ENCODE data around the gene PDE3B.

PDE3B gene

GRCh38 chr11:14884667-14885273, 241.2 kb downstream of the PDE3B start:
- DNase-seq (ENCODE audit: low read depth), result no peak

DNA sequence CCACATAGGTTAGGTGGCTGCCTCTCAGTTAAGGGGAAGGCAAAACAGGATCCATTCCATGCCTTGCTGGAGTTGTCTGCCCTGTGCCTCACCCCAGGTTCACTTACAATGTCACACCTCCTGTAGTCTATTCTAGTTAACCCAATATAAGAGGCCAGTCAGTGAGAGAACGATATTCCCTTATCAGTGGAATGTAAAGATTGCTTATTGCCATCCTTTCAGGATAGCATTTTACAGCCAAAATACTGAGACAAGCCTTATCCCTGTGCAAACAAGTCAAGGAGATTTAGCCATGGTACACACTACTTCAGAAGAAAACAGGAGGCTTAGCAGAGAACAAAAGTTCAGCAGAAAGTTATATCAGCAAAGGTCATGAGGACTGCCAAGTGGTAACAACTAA, 242.9 kb downstream of the PDE3B start:
- DNase-seq (ENCODE audit: low read depth), result no peak

DNA sequence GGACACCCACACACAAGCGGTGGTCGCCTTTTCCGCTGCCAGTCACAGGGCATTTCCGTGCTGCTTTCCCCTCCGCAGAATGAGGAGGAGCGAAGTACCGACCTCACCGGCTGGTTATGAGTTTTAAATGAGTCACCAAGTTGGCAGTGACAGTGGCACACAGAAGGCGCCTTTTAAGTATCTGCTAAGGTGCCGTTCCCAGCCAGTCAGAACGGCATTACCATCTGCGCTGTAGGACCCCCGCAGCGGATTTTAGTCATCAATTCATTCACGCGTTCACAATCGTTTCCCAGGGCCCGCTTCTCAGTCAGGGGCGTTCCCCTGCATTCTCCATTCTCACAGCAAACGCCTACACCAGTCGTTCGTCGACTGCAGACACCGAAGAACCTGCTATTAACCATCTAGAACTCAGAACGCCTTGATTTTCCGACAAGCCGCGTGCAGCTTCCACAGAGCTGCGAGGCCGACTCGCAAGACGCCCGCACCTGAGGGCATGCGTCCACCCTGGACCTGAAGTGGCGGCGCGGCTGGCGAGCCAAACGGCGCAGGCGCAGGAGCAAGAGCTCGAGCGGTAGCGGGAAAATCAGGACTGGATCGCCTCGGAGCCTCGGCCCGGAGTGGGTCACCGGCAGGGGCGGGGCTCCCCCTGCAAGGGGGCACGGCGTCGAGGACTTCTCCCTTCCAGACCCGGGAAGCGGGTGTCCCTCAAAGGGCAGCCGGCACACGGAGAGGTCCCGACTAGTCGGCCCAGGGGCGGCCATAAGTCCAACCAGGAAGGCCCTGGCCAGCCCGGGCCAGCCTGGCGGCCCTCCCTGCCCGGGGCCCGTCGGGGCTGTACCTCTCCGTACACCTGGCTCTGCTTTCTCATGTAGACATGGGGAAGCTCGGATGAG, 247.8 kb downstream of the PDE3B start:
- peak; percentile 77 for DNase-seq (ENCODE audit: low read depth)

DNA sequence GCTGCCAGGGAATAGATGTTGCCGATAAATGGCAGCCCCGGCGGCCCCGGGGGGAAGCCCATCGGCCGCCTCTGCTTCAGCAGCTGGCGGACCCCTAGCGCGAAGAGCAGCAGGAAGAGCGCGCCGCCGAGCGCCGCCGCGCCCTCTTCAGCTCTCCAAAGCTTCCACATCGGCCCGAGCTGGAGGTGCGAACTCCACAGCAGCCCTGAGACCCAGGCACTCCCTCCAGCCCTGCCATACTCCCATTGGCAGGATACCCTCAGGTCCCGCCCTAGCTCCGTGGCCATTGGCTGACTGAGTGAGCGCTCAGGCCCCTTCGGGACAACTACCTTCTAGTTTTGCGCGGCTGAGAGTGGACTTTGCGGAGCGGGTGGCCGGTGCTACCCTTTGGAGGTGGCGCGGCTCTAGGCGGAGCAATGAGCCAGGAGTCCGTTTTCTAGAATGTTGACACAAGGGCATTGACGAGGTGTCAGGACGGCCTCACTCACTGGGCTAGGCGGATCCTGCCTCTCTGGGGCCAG, 248.5 kb downstream of the PDE3B start, which contains the start of gene CYP2R1:
TSS of gene CYP2R1 (minus strand) at position 196 of the 521 bp plus-strand sequence. CDS start at position 170, 26 bp downstream.
- peak; percentile 83 for DNase-seq (ENCODE audit: low read depth)

DNA sequence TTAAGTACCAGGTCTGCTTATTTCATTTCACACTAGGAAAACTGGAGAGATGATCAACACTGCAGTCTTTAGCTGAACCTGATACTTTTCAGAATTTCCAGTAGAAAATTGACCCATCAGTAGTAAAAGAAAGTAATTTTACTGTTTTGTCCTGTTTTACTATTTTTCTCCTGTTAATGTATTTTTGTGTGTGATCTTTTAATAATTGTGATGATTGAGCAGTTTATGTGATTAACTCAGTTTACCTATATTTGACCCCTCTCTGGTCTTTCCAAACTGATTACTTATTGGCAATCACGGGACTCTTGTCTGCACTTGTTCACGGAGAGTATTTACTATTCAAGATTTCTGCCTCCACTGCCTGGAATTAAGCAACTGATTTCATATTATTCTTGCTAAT, 249.0 kb downstream of the PDE3B start:
- DNase-seq (ENCODE audit: low read depth), result no peak

DNA sequence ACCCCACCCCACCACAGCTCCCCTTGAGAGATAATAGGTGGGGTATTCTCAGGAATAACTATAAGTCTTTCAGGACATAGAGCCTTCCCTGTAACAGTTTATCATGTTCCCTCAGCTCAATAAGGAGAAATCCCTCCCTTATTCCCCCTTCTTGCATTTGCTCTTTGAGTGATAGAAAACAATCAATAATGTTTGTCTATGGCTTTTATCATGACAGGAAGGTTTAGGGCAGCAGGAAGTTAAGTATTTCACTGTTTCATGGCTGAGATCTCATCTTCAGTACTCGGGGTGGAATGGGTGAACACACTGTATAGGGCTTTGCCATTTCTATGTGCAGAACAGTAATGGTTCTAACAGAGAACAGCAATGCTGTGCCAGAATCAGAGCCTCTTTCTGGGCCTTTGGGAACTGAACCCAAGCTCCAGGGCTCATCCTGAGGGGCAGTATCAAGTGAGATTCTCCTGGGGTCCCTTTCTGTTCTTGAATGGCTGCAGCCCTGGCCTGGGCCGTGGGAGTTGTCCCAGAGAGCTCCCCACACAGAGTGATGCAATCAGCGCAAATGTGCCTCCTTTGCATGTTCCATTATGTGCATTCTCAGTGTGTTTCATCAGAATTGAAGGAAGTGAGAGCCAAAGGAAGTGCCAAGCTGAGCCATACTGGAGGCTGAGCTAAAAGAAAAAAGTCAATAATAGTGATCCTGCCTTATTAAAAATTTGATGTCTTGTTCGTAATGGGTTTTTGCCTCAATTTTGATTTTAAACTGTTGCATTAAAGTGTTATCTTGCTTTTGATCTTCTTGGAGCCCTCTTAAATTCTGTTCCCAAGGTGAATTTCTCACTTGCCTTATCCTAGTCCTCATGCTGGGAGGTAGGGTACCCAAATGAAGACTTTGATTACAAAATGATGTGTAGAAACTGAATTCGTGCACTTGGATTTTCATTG, 251.3 kb downstream of the PDE3B start:
- DNase-seq (ENCODE audit: low read depth), result no peak

DNA sequence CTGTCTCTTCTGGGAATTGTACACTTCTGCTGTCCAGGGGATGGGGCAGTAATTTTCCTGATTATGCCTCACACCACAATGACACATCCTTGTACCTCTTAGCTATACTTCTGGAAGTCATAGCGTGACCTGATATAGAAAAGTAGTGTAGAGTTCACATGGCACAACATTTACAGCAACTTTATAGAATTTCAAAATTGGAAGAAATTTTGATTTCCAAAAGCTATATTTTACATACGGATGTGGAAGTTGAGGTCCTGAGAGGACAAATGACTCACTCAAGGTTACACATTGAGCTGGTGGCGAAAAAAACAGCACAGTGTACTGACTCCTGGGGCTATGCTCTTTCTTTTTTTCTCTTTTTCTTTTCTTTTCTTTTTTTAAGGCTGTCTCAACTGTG, 254.8 kb downstream of the PDE3B start:
- DNase-seq (ENCODE audit: low read depth), result no peak

- DNase-seq (ENCODE audit: low read depth), result no peak
Measured at GRCh38 chr11:14898906-14899305, 255.3 kb downstream of the PDE3B start.

GRCh38 chr11:14902650-14903350, 259.2 kb downstream of the PDE3B start:
- no peak for DNase-seq (ENCODE audit: low read depth)

DNA sequence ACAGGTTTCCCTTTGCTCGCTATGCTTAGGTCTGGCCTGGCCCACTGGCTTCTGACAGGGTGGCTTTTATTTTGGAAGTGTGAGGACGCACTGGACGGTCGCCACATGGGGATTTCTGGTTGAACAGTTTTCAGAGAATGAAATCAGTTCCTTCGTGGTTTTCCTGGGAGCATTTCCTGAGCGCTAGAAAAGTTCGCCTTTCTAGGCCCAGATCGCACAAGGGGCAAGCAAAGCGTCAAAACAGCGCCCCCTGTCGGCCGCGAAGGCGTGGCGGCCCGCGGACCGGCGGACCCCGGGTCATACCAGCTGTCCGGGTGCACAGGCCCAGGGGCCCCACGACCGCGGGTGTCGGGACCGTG, 261.1 kb downstream of the PDE3B start:
- DNase-seq (ENCODE audit: low read depth), result peak; percentile 68

DNA sequence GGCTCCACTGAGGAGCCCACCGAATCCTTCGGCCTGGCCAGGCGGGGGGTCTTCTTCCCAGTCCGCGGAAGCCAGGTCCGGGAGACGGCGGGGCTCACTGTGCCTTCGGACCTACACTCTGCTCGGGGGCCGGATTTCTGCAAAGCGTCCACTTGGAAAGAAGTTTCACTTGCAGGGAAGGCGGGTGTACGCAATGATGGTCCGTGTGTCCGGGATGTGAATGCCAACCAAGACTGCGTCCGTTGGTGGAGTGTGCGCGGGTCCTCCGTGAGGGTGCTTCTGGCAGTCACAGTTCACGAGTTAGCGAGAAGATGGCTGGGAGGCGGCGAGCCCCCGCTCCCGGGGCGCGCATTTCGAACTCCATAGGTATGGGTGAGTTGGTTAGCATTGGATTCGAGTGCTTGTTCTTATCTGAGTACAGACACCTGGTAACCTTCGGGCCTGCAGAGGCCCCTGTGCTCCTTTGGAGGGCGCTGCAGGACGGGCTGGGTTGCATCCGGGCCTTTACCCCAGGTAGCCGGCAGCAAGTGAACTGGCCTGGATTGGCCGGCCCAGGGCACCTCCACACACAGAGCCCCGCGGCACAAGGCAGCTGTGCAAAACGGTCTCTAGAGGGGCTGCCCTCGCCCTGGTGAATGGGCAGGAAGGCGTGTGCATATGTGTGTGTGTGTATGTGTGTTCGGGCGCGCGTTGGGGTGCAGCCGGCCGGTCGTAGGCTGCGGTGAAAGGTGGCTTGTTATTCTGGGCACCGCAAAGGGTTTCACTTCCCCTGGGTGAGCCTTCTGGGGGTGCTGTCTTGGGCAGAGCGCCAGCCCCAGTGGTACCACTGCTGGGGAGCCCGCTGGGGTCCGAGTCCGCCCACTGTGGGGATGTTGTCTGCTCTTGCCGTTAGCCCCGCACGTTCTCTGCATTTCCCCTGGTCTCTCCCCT, 261.8 kb downstream of the PDE3B start:
- DNase-seq (ENCODE audit: low read depth), result peak; percentile 67

DNA sequence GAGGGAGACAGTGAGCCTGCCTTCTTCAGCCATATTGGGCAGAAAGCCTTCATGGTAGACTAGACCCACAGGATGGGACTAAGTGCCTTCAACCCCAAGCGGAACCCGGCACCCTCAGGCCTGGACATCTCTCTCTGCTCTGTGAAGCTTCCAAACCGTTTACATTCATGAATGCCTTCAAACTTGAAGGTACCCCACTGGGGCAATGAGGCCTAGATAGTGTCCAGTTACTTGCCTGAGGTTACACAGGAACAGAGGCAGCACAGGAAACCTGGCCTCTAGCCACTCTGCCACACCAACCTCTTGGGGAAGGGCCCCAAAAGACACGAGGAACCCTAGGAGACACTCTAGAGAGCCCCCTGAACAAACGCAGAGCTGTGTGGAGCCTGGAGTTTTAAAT, 263.0 kb downstream of the PDE3B start:
- DNase-seq (ENCODE audit: low read depth), result no peak

DNA sequence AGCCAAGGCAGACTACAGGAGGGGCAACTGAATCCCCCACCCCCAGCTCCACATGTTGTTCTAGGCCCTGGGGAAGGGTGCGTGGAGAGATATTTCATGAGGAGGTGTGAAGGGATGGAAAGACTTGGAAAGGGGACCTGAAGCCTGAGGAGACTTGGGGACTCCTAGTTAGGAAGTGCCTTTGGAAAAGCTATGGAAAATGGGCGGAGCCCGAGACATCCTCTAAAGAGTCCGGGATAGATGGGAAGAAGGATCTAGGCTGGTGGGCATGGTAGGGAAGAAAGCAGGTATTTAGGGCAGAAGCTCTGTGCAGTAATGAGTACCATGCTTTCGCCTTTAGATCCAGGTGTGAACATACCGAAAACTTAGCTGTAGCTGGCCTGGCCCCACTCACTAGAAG, 263.4 kb downstream of the PDE3B start:
- DNase-seq (ENCODE audit: low read depth), result no peak

GRCh38 chr11:14907411-14908213, 264.0 kb downstream of the PDE3B start:
- peak; percentile 76 for DNase-seq (ENCODE audit: low read depth)

DNA sequence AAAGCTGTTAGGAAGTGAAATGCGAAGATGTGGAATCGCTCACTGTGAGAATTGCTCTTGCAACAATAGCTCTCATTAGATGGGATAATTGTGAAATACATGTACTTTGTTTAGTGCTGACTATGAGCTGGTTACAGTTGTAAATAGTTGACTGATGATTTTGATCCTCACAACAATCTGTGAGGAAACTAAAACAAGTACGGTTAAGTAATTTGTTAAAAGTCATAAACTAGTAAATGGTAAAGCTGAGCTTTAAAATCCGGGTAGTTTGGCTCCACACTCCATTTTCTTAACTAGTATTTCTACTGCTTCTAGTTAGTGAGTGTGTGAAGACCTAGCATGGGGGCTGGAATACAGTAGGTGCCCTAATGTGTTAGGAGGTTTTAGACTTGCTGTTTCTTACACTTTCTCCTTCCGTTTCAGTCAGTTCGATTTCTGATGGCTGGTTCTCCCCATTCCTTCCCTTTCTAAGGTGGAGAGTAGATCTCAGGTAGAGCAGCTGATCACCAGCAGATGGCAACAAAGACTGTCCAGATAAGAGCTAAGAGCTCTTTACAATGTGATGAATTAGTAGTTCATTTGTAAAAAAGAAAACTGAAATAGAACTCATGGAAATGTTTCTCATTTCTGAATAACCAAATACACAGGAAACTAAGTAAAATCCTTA, 264.7 kb downstream of the PDE3B start:
- no peak for DNase-seq (ENCODE audit: low read depth)

DNA sequence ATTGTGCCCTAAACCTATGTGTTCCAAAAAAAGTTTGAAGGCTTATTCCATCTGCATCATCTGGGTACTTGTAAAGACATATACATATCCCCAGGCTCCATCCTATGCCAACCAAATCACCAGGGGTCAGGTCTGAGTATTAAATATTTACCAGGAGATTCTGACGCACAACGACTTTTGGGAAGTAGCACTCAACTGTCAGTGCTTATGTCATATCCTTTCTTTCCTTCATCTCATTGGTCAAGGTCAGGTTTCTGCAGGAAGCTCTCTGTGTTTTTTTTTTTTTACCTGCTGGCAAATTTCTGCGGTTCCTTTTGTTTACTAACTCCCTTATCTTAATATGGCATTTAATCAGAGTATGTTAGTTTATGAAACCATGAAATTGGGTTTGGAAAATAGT, 270.9 kb downstream of the PDE3B start:
- no peak for DNase-seq (ENCODE audit: low read depth)

GRCh38 chr11:14916403-14916802, 272.8 kb downstream of the PDE3B start:
- no peak for DNase-seq (ENCODE audit: low read depth)
